Dedifferentiated amniotic fluid mesenchymal stem cell (primary cell): Measurements from ENCODE around the gene HDGF.
"Not testable (repeated sequence)": the region's sequence is repeated elsewhere in the genome, so short reads cannot be mapped to it uniquely, and the experiment has no call there.

ENCODE experiments used
- DNase-seq: peaks from one replicate; pipeline ENCODE4 v3.0.0-alpha.2; 2016; ENCODE audit errors: extremely low spot score

Gene HDGF

DNA sequence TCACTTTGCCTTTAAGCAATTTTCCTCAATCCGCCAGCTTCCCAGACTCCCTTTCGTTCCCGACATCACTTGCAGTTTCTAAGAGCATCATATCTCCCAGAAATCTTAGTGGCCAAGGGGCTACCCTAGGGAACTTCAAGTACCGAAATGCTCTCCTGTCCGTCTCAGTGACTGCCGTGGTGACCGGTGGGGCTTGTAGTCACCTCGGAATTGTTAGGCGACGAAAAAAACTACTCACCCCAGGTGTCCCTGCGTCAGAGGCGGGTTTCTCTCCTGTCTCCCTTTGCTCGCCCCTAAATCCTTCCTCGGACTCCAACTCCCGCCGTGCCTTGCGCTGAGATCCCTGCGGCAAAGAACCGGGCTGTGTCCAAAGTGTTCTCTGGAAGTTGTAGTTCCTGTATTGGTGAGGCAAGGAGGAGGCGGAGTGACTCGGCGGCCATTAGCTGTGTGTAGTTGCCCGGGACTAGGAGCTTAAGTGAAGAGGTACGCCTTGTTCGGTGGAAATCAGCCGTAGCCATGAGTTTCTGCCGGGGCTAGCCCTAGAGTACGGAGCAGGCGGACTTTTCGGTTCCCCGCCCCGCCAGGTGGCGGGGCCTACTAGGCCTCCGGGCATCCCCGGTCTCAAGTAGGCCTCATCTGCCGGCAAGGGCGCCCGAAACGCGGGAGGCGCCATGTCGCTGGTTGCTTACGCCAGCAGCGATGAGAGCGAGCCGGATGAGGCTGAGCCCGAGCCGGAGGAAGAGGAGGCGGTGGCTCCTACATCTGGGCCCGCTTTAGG lies 15.8 kb upstream of the HDGF start, which contains the start of gene PRCC:
PRCC (plus strand) TSS at position 435 of the 778 bp plus-strand sequence; CDS start at position 672, 237 bp downstream.
- DNase-seq, result peak; percentile 100

DNA sequence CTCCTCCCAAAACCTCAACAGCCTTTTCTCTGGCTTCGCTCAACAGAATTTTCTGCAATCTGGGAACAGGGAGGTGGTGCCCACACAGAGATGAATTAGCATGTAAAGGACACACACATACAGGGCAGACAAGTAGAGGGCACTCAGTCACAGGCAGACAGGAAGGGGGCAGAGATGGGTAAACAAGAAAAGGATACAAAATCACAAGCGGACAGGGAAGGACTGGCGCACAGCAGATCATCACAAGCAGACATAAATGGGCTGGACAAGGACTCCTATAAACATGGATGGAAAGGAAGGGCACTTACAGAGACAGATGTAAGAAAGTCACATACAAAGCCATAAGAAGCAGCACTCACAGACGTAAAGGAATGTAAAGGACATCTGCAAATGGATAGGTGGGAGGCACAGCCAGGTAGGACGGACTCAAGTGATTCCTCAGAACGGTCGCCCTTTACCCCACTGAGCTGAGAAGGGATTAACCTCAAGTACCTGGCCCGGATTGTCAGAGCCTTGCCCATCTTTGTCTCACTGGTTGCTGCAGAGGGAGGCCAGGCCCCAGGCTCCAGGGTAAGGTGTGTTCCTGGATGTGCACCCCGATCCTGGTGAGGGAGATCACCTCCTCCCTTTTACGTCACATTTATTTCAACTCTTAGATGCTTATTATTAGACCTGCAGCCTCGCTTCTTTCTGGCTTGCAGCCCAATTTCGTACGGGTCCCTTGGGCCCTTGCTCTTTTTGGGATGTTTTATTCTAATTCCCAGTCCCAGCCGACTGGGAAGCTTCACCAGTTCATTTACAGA lies 15.0 kb upstream of the HDGF start:
- no peak for DNase-seq

DNA sequence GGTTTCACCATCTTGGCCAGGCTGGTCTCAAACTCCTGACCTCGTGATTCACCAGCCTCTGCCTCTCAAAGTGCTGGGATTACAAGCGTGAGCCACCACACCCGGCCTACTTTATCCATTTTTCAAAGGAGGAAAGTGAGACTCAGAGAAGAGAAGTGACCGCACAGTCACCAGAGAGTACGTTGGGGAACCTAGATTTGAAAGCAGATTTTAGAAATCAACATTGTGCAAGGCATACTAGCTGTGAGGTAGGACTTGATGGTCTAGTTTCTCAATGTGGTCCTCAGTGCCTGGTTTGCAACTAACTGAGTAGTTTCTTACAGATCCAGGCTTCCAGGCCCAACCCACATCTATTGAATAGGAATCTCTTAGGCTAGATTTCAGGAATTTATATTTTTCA lies 14.2 kb upstream of the HDGF start:
- DNase-seq, result no peak

DNA sequence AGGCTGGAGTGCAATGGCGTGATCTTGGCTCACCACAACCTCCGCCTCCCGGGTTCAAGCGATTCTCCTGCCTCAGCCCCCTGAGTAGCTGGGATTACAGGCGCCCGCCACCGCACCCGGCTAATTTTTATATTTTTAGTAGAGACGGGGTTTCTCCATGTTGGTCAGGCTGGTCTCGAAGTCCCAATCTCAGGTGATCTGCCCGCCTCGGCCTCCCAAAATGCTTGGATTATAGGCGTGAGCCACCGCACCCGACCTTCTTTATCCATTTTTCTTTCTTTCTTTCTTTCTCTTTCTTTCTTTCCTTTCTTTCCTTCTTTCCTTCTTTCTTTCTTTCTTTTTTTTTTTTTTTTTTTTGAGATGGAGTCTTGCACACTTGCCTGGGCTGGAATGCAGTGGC lies 13.7 kb upstream of the HDGF start:
- DNase-seq, result not testable (repeated sequence)

DNA sequence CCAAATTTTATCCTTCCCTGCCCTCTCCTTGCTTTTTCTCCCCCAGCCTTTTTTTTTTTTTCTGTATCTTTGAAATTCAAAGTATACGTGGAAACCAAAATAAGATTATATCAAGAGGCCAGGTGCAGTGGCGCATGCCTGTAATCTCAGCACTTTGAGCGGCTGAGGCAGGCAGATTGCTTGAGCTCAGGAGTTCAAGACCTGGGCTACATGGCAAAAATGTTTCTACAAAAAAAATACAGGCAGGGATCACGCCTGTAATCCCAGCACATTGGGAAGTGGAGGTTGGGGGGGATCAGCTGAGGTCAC lies 9.3 kb upstream of the HDGF start:
- no peak for DNase-seq

DNA sequence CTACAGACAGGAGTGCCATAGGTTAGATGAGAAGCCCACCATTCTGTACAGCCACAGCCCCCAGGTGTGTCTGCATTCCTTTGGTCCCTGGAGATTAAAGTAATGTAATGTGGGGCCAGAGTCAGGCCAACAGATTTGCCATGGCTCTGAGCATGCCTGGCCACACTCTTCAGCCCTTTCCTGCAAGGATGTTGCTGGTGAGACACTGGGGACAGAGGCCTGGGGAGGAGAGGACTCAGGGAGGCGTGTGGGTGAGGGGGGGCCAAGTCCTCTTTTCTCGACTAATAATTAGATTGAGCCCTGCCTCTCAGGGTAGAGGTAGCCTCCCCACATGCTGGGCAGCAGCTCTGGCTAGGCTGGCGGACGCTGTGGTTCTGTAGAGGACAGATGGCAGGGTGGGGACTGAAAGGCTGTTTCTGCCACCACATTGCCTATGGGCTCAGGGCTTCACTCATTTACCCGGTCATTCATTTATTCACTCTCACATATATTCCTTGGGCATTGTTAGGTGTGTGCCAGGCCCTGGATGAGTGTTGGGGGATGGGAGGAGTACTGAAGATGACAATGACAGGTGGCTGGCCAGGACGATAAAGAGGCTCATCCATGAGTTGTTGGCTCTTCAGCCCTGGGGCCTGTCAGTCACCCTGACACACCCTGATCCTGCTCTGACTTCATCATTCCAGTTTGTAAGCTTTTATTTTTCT lies 8.8 kb upstream of the HDGF start:
- DNase-seq, result no peak

DNA sequence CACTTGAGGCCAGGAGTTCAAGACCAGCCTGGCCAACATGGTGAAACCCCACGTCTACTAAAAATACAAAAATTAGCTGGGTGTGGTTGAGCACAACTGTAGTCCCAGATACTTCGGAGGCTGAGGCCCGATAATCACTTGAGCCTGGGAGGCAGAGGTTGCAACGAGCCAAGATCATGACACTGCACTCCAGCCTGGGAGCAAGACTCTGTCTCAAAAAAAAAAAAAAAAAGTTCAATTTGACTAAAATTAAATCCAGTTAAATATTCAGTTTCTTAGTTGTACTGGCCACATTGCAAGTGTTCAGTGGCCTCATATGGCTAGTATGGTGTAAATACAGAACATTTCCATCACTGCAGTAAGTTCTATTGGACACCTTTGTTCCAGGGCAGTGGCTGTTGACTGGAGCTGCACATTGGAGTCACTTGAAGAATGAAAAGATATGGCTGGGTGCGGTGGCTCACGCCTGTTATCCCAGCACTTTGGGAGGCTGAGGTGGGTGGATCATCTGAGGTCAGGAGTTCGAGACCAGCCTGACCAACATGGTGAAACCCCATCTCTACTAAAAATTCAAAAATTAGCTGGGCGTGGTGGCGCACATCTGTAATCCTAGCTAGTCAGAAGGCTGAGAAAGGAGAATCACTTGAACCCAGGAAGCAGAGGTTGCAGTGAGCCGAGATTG lies 6.2 kb upstream of the HDGF start:
- DNase-seq, result not testable (repeated sequence)

DNA sequence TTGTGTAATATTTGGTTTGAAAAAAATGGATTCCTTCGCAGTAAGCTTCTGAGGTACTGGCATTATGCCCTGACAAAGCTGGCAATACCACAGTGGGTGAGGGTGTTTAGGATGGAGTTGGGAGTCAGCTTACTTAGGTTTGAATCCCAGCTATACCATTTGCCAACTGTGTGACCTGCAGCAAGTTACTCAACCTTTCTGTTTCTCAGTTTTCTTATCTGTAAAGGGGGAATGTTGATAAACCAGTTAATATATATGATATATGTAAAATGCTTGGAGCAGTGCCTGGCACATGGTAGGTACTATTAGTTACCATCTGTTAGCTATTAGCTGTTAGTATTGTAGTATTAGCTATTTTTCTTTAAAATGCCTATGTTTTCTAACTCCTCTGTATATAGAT lies 4.9 kb upstream of the HDGF start:
- no peak for DNase-seq

DNA sequence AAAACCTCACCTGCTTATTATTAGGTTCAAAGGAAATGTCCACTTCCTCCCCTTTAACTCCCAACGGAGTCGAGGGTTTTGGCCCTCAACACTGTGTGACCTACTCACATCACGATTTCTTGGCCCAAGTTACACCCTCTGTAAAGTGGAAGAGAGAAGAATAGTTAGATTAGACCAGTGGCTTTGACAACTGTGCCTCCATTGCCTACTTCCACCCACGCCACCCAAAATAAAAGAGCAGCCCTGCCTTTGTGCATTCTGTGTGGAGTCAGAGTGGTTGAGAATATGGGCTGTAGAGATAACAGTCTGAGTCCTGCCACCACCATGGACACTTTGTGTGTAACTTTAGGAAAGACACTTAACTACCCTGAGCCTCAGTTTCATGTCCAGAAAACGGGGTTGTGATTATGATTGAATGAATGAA lies 4.1 kb upstream of the HDGF start:
- no peak for DNase-seq

DNA sequence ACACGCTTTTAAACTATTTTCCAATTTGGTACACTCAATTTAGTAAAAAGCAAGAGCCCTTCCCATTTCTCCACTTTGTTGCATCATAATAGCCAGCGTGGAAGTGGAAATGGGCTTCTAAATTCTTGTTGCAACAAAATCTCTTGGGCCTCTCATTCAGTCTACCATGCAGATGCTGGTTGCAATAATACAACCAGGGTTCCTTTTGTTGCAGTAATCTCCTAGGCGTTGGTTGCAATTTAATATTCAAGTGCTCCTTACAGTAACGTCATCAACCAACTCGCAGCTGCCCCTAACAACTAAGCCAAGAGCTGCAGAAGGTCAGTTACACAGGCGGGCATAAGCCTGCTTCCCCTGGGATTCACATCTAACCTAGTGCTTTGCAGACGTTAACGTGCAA lies 2.7 kb upstream of the HDGF start:
- DNase-seq, result no peak

DNA sequence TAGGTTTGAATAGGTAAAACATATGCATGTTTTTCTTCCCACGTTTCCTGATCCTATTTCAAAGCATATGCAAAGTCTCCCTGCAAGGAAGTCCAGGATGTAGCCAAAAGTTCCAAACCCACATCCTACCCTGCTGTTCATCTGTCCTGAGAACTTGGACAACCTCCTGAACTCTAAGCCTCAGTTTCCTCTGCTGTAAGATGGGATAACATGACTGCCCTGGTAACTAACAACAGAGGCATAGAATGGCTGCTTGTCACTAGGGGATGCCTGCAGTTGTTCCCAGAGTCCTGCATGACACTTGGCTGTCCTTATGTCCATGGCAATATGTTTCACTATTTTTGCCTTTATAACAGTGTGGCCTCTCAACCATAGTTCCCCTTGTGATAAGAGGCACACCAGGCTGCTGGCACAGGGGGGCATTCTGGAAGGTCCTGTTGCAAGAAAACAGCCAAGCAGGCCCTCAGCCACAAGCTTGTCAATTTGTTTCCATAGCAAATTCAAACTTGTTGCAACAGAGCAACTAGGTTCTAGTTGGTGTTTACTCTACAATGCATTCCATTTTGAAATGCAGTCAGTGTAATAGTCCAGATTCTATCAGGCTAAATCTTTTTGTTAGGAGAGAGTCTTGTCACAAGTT lies 1.5 kb upstream of the HDGF start:
- DNase-seq, result no peak

DNA sequence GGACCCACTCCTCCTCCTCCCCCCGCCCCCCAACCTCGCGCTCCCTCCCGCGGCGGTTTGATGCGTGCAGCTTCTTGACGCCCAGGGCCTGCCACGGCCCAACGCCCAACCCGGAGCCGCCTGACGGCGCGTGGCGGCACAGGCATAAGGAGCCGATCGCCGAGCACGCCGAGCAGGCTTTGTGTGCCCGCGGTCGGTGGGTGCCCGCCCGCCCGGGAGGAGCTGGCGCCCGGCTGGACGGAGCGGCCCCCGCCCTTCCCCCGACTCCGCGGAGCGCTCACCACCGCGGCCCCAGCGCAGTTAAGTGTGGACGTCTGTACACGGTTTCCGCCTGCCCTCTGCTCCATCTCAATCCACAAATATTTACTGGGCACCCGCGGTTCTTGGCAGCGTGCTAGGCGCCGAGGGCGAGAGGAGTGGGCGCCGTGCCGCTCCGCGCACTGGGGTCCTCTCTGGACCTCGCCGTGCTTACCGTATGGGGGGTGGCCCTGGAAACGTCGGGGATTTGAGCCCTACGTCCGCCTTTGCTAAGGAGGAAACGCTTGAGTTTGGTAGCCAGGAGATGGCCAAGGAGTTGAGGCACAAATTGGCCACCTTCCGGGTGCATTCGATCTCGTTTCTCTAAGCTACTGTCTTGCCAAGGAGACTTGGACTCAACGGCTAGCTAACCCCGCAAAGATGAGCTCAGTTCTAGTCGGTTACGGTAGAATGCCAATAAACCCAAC lies 444 bp upstream of the HDGF start:
- DNase-seq, result peak; percentile 96

DNA sequence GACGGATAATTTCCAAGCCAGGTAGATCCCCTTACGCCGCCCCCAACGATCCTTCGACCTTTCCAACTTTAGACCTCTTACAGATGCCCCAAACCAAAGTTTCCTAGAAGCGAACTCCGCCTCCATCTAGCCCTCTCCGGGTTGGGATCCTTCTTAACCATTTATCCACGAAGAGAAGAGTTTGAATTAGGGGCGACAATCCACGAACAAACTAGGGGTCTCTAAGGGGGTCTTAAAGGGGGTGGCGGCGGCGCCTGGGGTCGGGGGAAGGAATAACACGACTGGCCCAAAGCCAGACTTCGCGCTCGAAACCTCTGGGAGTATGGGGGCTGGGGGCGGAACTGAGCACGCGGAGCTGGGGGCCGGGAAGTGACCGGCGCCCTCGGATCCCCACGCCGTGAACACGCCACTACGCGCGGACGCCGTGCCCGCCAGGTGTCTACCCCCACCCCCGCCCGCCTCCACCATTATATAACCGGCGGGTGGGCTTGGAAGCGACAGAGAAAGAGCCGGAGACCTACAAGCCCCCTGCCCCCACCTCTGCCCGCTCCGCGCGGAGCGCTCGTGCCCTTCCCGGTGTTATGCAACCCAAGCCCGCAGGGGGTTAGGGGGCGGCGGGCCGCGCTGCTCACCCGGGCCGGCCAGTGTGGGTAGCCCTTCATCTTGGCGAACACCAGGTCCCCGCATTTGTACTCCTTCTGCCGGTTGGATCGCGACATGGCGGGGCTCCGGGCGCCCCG lies 594 bp downstream of the HDGF start:
- DNase-seq, result no peak

DNA sequence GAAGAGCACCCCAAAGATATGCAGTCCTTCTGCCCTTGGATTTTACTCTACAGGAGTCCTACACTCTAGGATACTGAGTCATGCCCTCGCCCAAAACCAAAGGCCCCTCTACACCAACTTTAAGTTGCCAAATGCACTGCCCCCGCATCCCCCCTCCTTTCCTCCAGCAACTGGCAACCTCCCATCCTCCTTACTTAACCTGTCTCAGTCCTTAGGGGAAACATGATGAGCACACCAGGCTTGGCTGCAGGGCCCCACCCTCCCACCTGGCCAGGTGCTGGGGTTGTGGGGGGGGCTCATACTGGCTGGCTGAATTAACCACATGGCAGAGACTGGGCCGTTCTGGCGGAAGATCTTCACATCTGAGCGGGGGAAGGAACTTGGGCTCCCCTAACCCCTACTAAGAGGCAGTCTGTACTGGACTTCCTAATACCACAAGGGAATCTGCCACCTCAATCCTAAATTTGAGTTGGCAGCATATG lies 1.2 kb downstream of the HDGF start:
- no peak for DNase-seq

DNA sequence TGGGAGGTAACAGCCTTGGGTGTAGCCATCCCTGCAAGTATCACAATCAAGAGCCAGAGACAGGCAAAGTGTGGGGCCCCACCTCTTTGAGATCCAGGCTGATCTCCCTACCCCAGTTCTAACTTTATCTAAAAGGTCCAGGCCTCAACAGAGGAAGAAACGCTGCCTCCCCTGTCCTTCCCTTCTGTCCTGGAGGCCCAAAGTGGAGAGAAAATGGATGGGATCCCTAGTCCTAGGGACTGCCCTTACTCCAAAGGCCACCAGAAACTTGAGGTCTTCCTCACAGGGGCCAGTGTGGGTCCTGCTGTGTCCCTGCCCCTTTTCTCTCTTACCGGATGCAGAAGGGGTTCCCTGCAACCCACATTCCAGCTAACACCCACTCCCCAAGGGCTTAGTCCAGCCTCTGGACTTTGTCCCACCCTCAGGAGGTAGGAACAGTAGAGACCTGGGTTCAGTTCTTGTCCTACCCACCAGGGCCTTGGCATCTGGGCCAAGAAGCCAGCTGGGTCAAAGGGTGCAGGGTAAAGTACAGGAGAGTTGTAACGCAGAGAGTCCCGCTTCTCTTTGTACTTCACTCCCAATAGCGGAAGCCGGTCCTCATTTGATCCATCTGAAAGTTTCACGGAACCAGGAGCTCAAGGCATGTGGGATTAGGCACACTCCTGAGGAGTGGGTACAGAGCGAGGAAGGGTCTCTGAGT lies 1.9 kb downstream of the HDGF start:
- DNase-seq, result no peak

DNA sequence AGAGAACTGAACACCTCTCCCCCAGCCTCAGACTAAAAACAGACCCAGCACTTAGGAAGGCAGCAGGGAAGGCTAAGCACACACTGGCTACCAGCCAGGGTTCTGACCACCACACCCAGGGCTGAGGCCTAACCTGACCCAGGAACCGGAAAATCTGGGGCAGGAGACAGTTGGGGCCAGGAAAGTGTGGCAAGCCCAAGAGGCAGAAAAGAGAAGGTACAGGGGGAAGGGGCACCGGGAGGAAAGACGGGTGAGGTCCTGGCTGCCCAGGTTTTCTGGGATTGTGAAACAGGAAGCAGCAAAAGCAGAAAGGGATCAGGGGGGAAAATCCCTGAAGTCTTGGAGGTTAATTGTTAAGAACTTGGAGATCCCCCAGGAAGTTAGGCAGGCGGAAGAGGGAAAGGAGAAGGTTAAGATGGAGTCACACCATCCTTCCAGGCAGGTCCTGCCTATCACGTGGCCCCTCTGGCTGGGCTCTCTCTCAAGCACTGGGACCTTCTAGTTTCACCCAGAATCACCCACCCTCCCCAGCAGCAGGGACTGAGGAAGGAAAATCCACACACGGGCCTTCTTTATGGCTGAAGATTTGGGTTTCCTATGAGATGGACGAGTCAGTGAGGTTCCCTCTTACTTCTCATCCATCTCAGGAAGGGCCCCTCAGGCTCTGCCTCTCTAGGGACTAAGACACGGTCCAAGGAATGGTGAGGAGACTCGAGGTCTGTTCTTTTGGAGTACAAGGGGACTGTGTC lies 2.6 kb downstream of the HDGF start:
- DNase-seq, result no peak

DNA sequence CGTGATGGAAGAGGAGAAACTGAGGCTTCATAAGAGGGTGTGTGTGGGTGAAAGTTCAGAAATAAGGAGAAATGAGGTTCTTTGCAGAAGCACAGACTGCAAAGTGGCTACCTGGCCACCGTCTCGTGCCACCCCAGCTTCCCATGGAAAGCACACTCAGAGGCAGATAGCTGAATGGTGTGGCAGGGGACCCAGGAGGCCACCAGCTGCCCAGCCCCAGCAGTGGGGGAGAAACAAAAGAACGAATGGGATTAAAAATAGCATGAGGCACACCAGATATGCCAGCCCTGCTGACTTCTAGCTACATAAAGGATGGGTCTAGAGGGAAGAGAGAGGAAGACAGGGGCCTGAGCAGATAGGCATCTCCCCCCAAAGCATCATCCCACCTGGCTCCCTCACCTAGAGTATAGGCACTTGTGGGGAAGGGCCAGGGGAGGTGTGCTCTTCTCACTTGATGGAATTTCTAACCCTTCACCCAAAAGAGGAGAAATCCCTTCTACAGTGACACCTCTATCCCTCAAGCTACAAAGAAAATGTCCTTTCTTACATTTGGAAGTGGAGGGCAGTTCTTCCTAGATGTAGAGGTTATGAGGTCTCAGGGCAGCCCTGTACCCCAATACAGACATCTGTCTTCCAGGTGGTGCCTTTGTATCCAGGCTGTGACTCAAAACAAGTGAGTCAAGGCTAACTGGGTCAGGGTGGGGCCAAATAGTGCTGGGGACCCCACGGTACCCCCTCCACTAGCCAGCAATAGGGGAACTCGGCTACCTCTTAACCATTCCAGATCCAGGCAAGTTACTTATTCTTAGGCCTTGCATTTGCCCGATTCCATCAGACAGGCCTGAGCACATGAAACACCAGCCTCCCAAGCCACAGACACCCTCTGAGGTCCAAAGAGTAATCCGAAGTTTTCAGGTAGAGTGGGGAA lies 3.5 kb downstream of the HDGF start:
- no peak for DNase-seq
